WTC11 (cell line): ENCODE measurements around the gene NFRKB.

Experiments
- ATF3 ChIP-seq: sonication (generic); formaldehyde crosslinking; conservative IDR thresholded peaks from 2 replicates; pipeline ENCODE4 v1.8.1; 2022; ENCODE audit warnings: mild to moderate bottlenecking, missing genetic modification reagents
- CTCF ChIP-seq: fragments of 200-600 bp; IDR thresholded peaks from 2 replicates; pipeline ENCODE4 v1.8.0; 2022; ENCODE audit warnings: antibody characterized with exemption
- GRHL2 ChIP-seq: fragments of 250-450 bp; sonication (Bioruptor Pico); IDR thresholded peaks from 2 replicates; pipeline ENCODE4 v1.8.0; 2022; ENCODE audit warnings: mild to moderate bottlenecking, moderate library complexity; ENCODE audit not compliant: insufficient replicate concordance, severe bottlenecking
- MAX ChIP-seq: sonication (generic); formaldehyde crosslinking; IDR thresholded peaks from 2 replicates; pipeline ENCODE4 v1.8.0; 2022; ENCODE audit warnings: mild to moderate bottlenecking, missing genetic modification reagents
- SMAD4 ChIP-seq: sonication (generic); formaldehyde crosslinking; IDR thresholded peaks from 2 replicates; pipeline ENCODE4 v1.8.0; 2022; ENCODE audit warnings: mild to moderate bottlenecking, missing genetic modification reagents
- ZNF121 ChIP-seq: sonication (generic); formaldehyde crosslinking; IDR thresholded peaks from 2 replicates; pipeline ENCODE4 v1.8.0; 2023; ENCODE audit warnings: missing genetic modification reagents
- ZSCAN18 ChIP-seq: fragments of 250-450 bp; sonication (Bioruptor Pico); IDR thresholded peaks from 2 replicates; pipeline ENCODE4 v2.1.2; 2022; ENCODE audit warnings: mild to moderate bottlenecking, moderate library complexity

- TF ChIP-seq ZNF121 (CRISPR knock-in tag) (no peak), CTCF (no peak), MAX (no peak), ATF3 (no peak), GRHL2 (CRISPR knock-in tag) (no peak), ZSCAN18 (CRISPR knock-in tag) (no peak), SMAD4 (CRISPR knock-in tag) (no peak)
Observed at GRCh38 chr11:129855086-129855485, 40.3 kb downstream of the NFRKB start.
